HTR-8/SVneo (cell line): ENCODE data around the gene ADAM15.

Source experiments
- DNase-seq: peaks from one replicate; pipeline ENCODE4 v3.0.0; 2011; ENCODE audit warnings: low spot score, mixed read lengths; ENCODE audit not compliant: insufficient read length
- FAIRE-seq: peaks from 2 replicates; lab custom pipeline; 2011; peaks lifted over from hg19 to GRCh38; lab: Jason Lieb, UNC

The ADAM15 gene

DNA sequence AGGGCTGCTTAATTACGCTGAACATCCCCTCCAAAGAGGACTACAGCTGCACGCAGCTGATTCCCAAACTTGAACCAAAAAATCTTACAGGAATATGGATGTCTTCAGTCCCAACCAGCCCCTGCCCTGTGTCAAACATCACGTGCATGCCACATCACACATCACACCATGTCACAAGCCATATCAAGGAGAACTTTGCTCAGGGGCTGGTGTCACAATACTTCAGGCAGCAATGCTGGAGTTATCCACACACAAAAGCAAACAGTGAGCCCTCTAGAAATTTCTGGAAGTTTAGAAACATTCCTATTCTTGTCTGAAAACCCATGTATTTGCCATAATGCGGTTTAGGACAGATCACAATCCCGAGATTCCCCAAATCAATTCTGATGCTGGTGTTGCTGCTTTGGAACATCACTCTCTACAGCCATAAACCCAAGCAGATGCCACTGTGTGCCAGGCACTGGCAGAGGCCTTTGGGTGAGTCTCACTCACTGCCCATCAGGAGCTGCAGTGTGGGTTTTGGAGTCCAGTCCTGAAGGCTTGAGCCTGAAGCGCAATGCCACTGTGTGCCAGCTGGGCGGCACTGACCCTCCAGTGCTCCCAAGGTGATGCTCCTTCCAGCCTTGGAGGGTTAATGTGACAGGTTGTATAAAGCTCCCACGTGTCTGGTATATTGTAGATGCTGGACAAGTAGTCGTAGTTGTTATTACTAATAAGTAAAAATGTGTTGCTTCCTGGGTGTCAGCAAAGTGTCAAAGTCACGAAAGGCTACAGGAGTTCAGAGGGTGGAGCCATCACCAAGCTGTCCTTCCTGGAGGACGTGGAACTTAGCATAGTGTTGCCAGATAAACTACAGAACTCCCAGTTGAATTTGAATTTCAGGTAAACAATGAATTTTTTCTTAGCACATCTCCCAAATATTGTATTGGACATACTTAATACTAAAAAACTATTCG is 56.5 kb downstream of the ADAM15 start:
- FAIRE-seq (no peak), DNase-seq (no peak)

DNA sequence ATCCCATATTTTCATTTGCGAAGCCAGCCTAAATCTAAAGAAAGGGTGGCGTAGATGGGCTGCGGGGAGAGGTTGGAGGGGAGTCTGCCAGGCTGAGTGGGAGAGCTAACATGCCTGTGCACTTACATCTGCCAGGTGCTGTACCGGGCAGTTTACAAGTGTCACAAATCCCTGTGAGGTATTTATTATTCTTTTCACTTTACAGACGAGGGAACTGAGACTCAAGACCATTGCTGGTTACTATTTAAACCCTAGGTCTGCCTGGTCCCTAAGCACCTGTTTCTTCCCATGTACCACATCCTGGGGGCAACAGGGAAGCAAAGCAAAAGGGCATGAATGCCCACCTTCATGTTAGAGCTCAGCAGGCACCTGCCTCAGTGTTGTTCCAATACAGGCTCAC is 57.2 kb downstream of the ADAM15 start:
- FAIRE-seq = no peak
- DNase-seq = no peak

DNA sequence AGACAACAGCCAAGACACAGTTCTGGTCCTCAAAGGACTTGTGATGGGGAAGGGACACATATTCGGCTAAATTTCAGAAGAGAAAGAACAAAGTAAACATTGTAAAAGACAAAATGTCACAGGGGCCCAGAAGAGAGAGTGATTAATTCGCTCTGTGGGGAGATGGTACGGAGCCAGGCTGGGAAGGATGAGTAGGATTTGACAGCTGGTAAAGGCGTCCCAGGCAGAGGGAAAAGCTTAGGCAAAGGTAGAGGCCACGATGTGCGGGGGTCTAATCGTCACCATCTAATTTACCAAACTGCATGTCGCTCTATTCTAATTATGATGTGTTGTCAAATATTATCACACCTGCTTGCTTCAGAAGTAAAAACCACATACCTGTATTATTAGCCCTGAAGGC is 59.3 kb downstream of the ADAM15 start:
- no peak for DNase-seq
- FAIRE-seq = no peak

DNA sequence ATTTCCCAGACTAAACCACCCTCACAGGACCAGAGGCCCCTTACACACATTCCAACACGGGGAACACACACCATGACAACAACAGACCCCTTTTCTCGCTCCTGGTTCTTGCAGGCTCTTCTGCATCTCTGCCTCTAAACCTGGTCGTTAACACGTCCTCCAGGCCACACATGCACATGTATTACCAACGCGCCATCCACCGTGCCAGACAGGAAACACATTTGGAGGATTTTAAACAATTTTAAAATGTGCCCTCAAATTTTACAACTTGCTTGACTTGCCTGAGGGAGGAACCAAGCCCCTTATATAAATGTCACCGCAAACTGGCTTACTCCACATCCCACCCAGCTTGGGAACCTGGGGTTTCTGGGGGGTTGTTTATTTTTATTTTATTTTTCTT is 59.7 kb downstream of the ADAM15 start:
- no peak for DNase-seq
- no peak for FAIRE-seq
